SK-N-SH (cell line): ENCODE measurements around the gene CTCF. TPM values are rescaled to one million over a fixed set of nuclear protein-coding genes. Genes with fewer than 3 reads are reported as not detected.

Source experiments
- CTCF ChIA-PET: fragments of 300-600, 350-600 bp; formaldehyde crosslinking; extraction: SDS; loops from one replicate; lab custom pipeline; 2021; lab: Yijun Ruan, JAX
- POLR2A ChIA-PET: fragments of 350-600 bp; sonication (Branson Sonifier 250); formaldehyde crosslinking; extraction: SDS; loops from one replicate; lab custom pipeline; 2020; ENCODE audit warnings: antibody characterized with exemption, inconsistent platforms; lab: Yijun Ruan, JAX
- DNase-seq: peaks from one replicate; pipeline ENCODE4 v3.0.0; 2012
- H2AFZ ChIP-seq: fragments of 200-600 bp; sonication (generic); 2 replicates; pipeline ENCODE4 v1.8.1; 2016; ENCODE audit warnings: antibody characterized with exemption, mild to moderate bottlenecking, low read depth
- H3F3A ChIP-seq: fragments of 200-600 bp; sonication (generic); replicated peaks from 2 replicates; pipeline ENCODE3; 2016; ENCODE audit warnings: antibody characterized with exemption, mild to moderate bottlenecking; ENCODE audit not compliant: insufficient read depth
- H3K27ac ChIP-seq, 2 experiments: fragments of 200-500 bp in 1 of 2; fragments of 200-600 bp in 1 of 2; sonication (Bioruptor generic) in 1 of 2; sonication (generic), shearing (Covaris generic) in 1 of 2; 2 replicates each; pipeline versions ENCODE4 v1.5.1 to v1.6.1; 2014 to 2016; ENCODE audit warnings: low read depth in 2 of 2, inconsistent platforms in 1 of 2, low read length in 1 of 2, mild to moderate bottlenecking in 1 of 2, mixed read lengths in 1 of 2
- H3K27me3 ChIP-seq: fragments of 200-600 bp; sonication (generic), shearing (Covaris generic); 2 replicates; pipeline ENCODE4 v1.6.1; 2016; ENCODE audit warnings: mixed run types; ENCODE audit not compliant: insufficient read depth
- H3K36me3 ChIP-seq, 2 experiments: fragments of 200-500 bp in 1 of 2; fragments of 200-600 bp in 1 of 2; sonication (Bioruptor generic) in 1 of 2; sonication (generic) in 1 of 2; replicated peaks in 1 of 2; 2 replicates each; pipeline versions ENCODE3 to v1.5.1; 2014 to 2016; ENCODE audit warnings: low read length in 1 of 2, mild to moderate bottlenecking in 1 of 2; ENCODE audit not compliant: insufficient read depth in 2 of 2, control insufficient read depth in 1 of 2
- H3K4me1 ChIP-seq, 2 experiments: fragments of 200-500 bp in 1 of 2; fragments of 200-600 bp in 1 of 2; sonication (Bioruptor generic) in 1 of 2; sonication (generic), shearing (Covaris generic) in 1 of 2; 2 replicates each; pipeline versions ENCODE4 v1.5.1 to v1.6.1; 2014 to 2016; ENCODE audit warnings: low read depth in 1 of 2, low read length in 1 of 2, mixed run types in 1 of 2; ENCODE audit not compliant: insufficient read depth in 2 of 2, control insufficient read depth in 1 of 2
- H3K4me2 ChIP-seq: fragments of 200-600 bp; sonication (generic), shearing (Covaris generic); 2 replicates; pipeline ENCODE4 v1.6.1; 2017; ENCODE audit warnings: mixed run types
- H3K4me3 ChIP-seq, 2 experiments: fragments of 200-500 bp in 1 of 2; fragments of 200-600 bp in 1 of 2; sonication (Bioruptor generic) in 1 of 2; sonication (generic), shearing (Covaris generic) in 1 of 2; 2 replicates each; pipeline versions ENCODE4 v1.5.1 to v1.8.1; 2014 to 2016; ENCODE audit warnings: low read depth in 2 of 2, inconsistent platforms in 1 of 2, low read length in 1 of 2, mild to moderate bottlenecking in 1 of 2, mixed read lengths in 1 of 2, moderate library complexity in 1 of 2
- H3K79me2 ChIP-seq: fragments of 200-600 bp; sonication (generic); 2 replicates; pipeline ENCODE4 v1.8.1; 2017; ENCODE audit warnings: mild to moderate bottlenecking; ENCODE audit not compliant: insufficient read depth
- H3K9ac ChIP-seq: fragments of 200-600 bp; sonication (generic); 2 replicates; pipeline ENCODE4 v1.6.1; 2017; ENCODE audit warnings: mixed run types
- H3K9me2 ChIP-seq: fragments of 200-600 bp; sonication (generic); 2 replicates; pipeline ENCODE4 v1.6.1; 2017; ENCODE audit warnings: mixed run types
- H3K9me3 ChIP-seq: fragments of 200-600 bp; sonication (generic); 2 replicates; pipeline ENCODE4 v1.6.1; 2017; ENCODE audit warnings: mixed run types, mild to moderate bottlenecking, moderate library complexity
- H4K20me1 ChIP-seq: fragments of 200-600 bp; sonication (generic); 2 replicates; pipeline ENCODE4 v1.6.1; 2017; ENCODE audit warnings: mild to moderate bottlenecking, mixed run types; ENCODE audit not compliant: insufficient read depth
- CHD2 ChIP-seq: fragments of 150-350 bp; IDR thresholded peaks from 2 replicates; pipeline ENCODE4 v1.6.1; 2018; ENCODE audit warnings: low read length; ENCODE audit not compliant: partially characterized antibody
- CTCF ChIP-seq: fragments of 200-600 bp; sonication (generic); IDR thresholded peaks from 2 replicates; pipeline ENCODE4 v1.6.1; 2017; ENCODE audit warnings: antibody characterized with exemption, mild to moderate bottlenecking, moderate library complexity
- FOSL2 ChIP-seq: IDR thresholded peaks from 2 replicates; pipeline ENCODE4 v1.4.0; 2012; ENCODE audit warnings: low read depth, mild to moderate bottlenecking, moderate library complexity, borderline replicate concordance
- FOXJ3 ChIP-seq: sonication (generic); formaldehyde crosslinking; IDR thresholded peaks from 2 replicates; pipeline ENCODE4 v1.5.1; 2020; ENCODE audit warnings: mild to moderate bottlenecking, missing genetic modification reagents
- GABPA ChIP-seq: IDR thresholded peaks from 2 replicates; pipeline ENCODE4 v1.4.0; 2012; ENCODE audit warnings: low read depth, mild to moderate bottlenecking
- IRF3 ChIP-seq: fragments of 150-350 bp; IDR thresholded peaks from 2 replicates; pipeline ENCODE4 v1.6.1; 2016; ENCODE audit warnings: mild to moderate bottlenecking, low read depth, low read length
- MAX ChIP-seq: IDR thresholded peaks from 2 replicates; pipeline ENCODE4 v1.4.0; 2012; ENCODE audit warnings: low read depth
- MEF2A ChIP-seq: IDR thresholded peaks from 2 replicates; pipeline ENCODE4 v1.4.0; 2012; ENCODE audit warnings: low read depth, borderline replicate concordance
- RXRA ChIP-seq: IDR thresholded peaks from 2 replicates; pipeline ENCODE4 v1.4.0; 2012; ENCODE audit warnings: low read depth, mild to moderate bottlenecking, borderline replicate concordance
- SMC3 ChIP-seq: IDR thresholded peaks from 2 replicates; pipeline ENCODE4 v1.6.1; 2012; ENCODE audit warnings: low read depth, low read length, improper control_type of control experiment
- TEAD4 ChIP-seq: IDR thresholded peaks from 2 replicates; pipeline ENCODE4 v1.4.0; 2012; ENCODE audit warnings: mild to moderate bottlenecking, borderline replicate concordance; ENCODE audit not compliant: insufficient read depth
- USF1 ChIP-seq: IDR thresholded peaks from 2 replicates; pipeline ENCODE4 v1.4.0; 2012; ENCODE audit warnings: low read depth, borderline replicate concordance
- WGBS: methylation state at CpG from one replicate; pipeline ENCODE4 v1.1.6; 2017; ENCODE audit warnings: low lambda C conversion rate; 5-methylcytosine and 5-hydroxymethylcytosine counted together
- polyA plus RNA-seq, 3 experiments: library from polyadenylated mRNA; depleted of rRNA; stranded (reverse); fragments of >200 nt; gene quantifications; 2 replicates each; pipeline ENCODE4 v1.2.3, GENCODE V29; 2012

Gene CTCF
- polyA plus RNA-seq, 1 of the 3 experiments (the other 2 are of a cell fraction) = 19.6 TPM

GRCh38 chr16:67666559-67667452 lies 104.5 kb downstream of the CTCF start, which contains the start of the genes C16orf86 and ENKD1:
Gene C16orf86 (plus strand): TSS chr16:67666814. CDS start chr16:67666971, 157 bp downstream.
Gene ENKD1 (minus strand): TSS chr16:67666750. CDS start chr16:67666442, 308 bp downstream.
- ChIA-PET POLR2A (interaction anchor here (0.7 to 2.4 kb wide), 6 partner anchors 10 to 186 kb away, joined by 3 to 11 read pairs (median 3); partner anchors contain the start of genes ATP6V0D1, CTCF and RIPOR1), CTCF (interaction anchor here (0.6 to 18.3 kb wide), 26 partner anchors 9 to 374 kb away, joined by 3 to 246 read pairs (median 8); partner anchors contain the start of genes ATP6V0D1, CARMIL2, CTCF and RIPOR1)
- H4K20me1 ChIP-seq = no peaks in the 10 kb centered on the region
- WGBS = 38% methylated on average over 34 of the region's 78 CpGs
- H3K9me3 ChIP-seq = no peaks in the 10 kb centered on the region
- TF ChIP-seq USF1 (no peak), MEF2A (no peak), GABPA (peak; percentile 86), CHD2 (peak; percentile 90), FOXJ3 (CRISPR knock-in tag) (no peak), MAX (no peak), IRF3 (no peak), FOSL2 (no peak), RXRA (no peak), TEAD4 (no peak), SMC3 (no peak), CTCF (no peak)
- no peaks in the 10 kb centered on the region for H3K27me3 ChIP-seq
- peak within 1 kb of the TSS; percentile 56 to 86 for H3K27ac ChIP-seq
- H3K36me3 ChIP-seq = peaks cover 0 to 13% of the 10 kb centered on the region in 2 experiments
- H3K4me2 ChIP-seq = peak within 1 kb of the TSS; percentile 99
- H3K79me2 ChIP-seq = peaks cover 3% of the 10 kb centered on the region; the same call in 1 of the 2 replicates
- H3F3A ChIP-seq = peaks cover 14% of the 10 kb centered on the region
- peak; percentile 96 for DNase-seq
- H3K4me3 ChIP-seq = peak within 1 kb of the TSS; percentile 67 to 73
- no peaks in the 10 kb centered on the region for H3K9me2 ChIP-seq
- peaks cover 10 to 26% of the 10 kb centered on the region in 2 experiments; a peak in 2 of 4 replicates for H3K4me1 ChIP-seq
- H2AFZ ChIP-seq = peak within 1 kb of the TSS; percentile 94
- H3K9ac ChIP-seq = peak within 1 kb of the TSS; percentile 75
